Panc1 (cell line): ENCODE data around the gene NECTIN1. TPM values are rescaled to one million over a fixed set of nuclear protein-coding genes. Genes with fewer than 3 reads are reported as not detected.

ENCODE experiments used
- ATAC-seq: fragments of 200-7000 bp; cut with Tn5 transposase; 2 replicates; pipeline ENCODE4 v1.9.1; 2020; ENCODE audit warnings: mild to moderate bottlenecking, moderate library complexity
- BruUV-seq: library from RNA; stranded (reverse); fragments of 400-500 nt; replicated peaks from 2 replicates; lab custom pipeline; 2021; lab: Mats Ljungman, UMichigan
- CTCF ChIA-PET: fragments of 300-600 bp; sonication (Branson Sonifier 250); formaldehyde crosslinking; loops from one replicate; lab custom pipeline; 2022; ENCODE audit warnings: antibody characterized with exemption; lab: Charles Lee
- POLR2A ChIA-PET: fragments of 300-600 bp; sonication (Branson Sonifier 250); formaldehyde crosslinking; loops from one replicate; lab custom pipeline; 2022; ENCODE audit warnings: antibody characterized with exemption; lab: Charles Lee
- DNase-seq: peaks from one replicate; pipeline ENCODE4 v3.0.0-alpha.2; 2010; ENCODE audit warnings: low read depth, low spot score
- H3K27ac ChIP-seq: 2 replicates; pipeline ENCODE4 v1.5.1; 2011; ENCODE audit warnings: mild to moderate bottlenecking, low read length, inconsistent platforms
- H3K27me3 ChIP-seq: fragments of 200-500 bp; sonication (Bioruptor generic); 2 replicates; pipeline ENCODE4 v1.6.0; 2014; ENCODE audit warnings: low read length, inconsistent platforms; ENCODE audit not compliant: control insufficient read depth, insufficient read depth
- H3K36me3 ChIP-seq: fragments of 200-500 bp; sonication (Bioruptor generic); 2 replicates; pipeline ENCODE4 v1.5.1; 2014; ENCODE audit warnings: inconsistent platforms, mild to moderate bottlenecking, low read length, moderate library complexity; ENCODE audit not compliant: control insufficient read depth, insufficient read depth
- H3K4me1 ChIP-seq: 2 replicates; pipeline ENCODE4 v1.5.1; 2011; ENCODE audit warnings: inconsistent platforms, mild to moderate bottlenecking, low read length, moderate library complexity; ENCODE audit not compliant: control insufficient read depth, insufficient read depth
- H3K4me3 ChIP-seq, 2 experiments: 2 replicates each; pipeline ENCODE4 v1.5.1; 2011 to 2012; ENCODE audit warnings: low read depth in 2 of 2, low read length in 2 of 2, mild to moderate bottlenecking in 2 of 2, inconsistent platforms in 1 of 2, moderate library complexity in 1 of 2
- H3K9me3 ChIP-seq: fragments of 200-500 bp; sonication (Bioruptor generic); 2 replicates; pipeline ENCODE4 v1.5.1; 2014; ENCODE audit warnings: low read depth, mild to moderate bottlenecking, inconsistent platforms, low read length, moderate library complexity; ENCODE audit not compliant: control insufficient read depth, insufficient read depth
- POLR2AphosphoS5 ChIP-seq: IDR thresholded peaks from 2 replicates; pipeline ENCODE4 v1.6.1; 2012; ENCODE audit warnings: mild to moderate bottlenecking, low read depth, low read length, moderate library complexity
- SIN3A ChIP-seq: IDR thresholded peaks from 2 replicates; pipeline ENCODE4 v1.6.1; 2012; ENCODE audit warnings: low read depth, mild to moderate bottlenecking, low read length, moderate library complexity, borderline replicate concordance; ENCODE audit not compliant: insufficient read depth
- TCF7L2 ChIP-seq: IDR thresholded peaks from 2 replicates; pipeline ENCODE4 v1.6.1; 2011; ENCODE audit warnings: mild to moderate bottlenecking, low read depth, low read length, inconsistent platforms
- in situ Hi-C: cut with HindIII; loops from 2 replicates; pipeline ENCODE4 v1.10.0; 2016; ENCODE audit warnings: low sequenced_read_pairs, low pct_unique_long_range_greater_than_20kb
- intact Hi-C: fragments of 100-400 bp; cut with micrococcal nuclease; formaldehyde crosslinking; loops from one replicate; pipeline ENCODE4 v1.10.0; 2022; ENCODE audit not compliant: unreplicated experiment
- total RNA-seq: library from RNA; stranded (reverse); gene quantifications from one replicate; pipeline ENCODE4 v1.2.1, GENCODE V29; 2021; ENCODE audit not compliant: unreplicated experiment
- TF ChIP-seq, protein P1 (sequence below), 2 experiments: IDR thresholded peaks; 2 replicates each; pipeline ENCODE4 v1.6.1; 2011 to 2012; ENCODE audit warnings: low read depth in 2 of 2, control low read depth in 1 of 2, low read length in 1 of 2, mild to moderate bottlenecking in 1 of 2, moderate library complexity in 1 of 2; ENCODE audit not compliant: insufficient read depth in 1 of 2
- TF ChIP-seq, protein P2 (sequence below): fragments of 450-650 bp; IDR thresholded peaks from 2 replicates; pipeline ENCODE4 v1.5.1; 2017; ENCODE audit warnings: mild to moderate bottlenecking

NECTIN1 gene
- total RNA-seq, 1 experiment from 2014 or later = 14.6 TPM

DNA sequence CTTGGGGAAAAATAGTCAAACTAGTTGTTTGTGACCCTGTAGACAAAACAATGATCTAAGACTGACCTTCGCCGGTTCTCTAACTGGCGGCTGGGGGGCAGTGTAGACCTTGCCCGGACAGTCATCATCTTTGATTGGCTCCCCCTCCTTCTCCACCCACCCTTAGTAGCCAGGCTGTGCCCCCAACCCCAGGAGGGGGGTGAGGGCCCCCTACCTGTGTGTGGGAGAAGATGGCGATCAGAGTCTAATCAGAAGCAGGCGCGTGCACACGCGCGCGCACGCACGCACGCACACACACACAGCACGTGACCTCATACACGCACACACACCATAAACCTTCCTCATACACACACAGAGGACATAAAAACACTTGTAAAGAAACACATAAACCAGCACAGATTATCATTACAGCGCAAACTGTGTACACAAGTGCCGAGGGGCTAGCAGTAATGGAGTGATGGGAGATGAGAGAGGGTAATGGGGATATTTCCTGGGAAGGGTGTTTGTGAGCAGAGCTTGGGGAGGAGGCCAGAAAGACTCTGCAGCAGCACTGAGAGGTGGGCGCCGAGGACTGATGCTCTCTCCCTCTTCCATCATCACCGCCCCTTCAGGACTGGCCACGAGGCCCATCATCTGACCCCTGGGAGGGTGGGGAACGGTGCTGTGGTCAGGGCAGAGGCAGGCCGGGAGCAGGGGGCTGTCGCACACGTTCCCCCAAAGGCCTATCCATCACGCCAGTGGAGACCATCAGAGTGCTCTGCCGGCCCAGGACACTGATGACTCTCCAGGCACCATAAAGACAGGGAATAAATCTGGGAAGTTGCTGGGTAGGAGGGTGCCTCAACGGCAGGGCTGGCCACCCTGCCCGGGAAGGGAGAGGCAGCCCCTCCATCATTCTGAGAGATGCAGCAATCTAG lies 12.2 kb downstream of the NECTIN1 start:
- TF ChIP-seq, protein P1, sequence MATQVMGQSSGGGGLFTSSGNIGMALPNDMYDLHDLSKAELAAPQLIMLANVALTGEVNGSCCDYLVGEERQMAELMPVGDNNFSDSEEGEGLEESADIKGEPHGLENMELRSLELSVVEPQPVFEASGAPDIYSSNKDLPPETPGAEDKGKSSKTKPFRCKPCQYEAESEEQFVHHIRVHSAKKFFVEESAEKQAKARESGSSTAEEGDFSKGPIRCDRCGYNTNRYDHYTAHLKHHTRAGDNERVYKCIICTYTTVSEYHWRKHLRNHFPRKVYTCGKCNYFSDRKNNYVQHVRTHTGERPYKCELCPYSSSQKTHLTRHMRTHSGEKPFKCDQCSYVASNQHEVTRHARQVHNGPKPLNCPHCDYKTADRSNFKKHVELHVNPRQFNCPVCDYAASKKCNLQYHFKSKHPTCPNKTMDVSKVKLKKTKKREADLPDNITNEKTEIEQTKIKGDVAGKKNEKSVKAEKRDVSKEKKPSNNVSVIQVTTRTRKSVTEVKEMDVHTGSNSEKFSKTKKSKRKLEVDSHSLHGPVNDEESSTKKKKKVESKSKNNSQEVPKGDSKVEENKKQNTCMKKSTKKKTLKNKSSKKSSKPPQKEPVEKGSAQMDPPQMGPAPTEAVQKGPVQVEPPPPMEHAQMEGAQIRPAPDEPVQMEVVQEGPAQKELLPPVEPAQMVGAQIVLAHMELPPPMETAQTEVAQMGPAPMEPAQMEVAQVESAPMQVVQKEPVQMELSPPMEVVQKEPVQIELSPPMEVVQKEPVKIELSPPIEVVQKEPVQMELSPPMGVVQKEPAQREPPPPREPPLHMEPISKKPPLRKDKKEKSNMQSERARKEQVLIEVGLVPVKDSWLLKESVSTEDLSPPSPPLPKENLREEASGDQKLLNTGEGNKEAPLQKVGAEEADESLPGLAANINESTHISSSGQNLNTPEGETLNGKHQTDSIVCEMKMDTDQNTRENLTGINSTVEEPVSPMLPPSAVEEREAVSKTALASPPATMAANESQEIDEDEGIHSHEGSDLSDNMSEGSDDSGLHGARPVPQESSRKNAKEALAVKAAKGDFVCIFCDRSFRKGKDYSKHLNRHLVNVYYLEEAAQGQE (IDR thresholded peaks at IDR 0.05; ENCODE audit: insufficient read depth in 1 of 2, low read depth in 2 of 2, low read length in 1 of 2) = no peak
- TF ChIP-seq POLR2AphosphoS5 (no peak), TCF7L2 (no peak), SIN3A (no peak)
- TF ChIP-seq, protein P2, sequence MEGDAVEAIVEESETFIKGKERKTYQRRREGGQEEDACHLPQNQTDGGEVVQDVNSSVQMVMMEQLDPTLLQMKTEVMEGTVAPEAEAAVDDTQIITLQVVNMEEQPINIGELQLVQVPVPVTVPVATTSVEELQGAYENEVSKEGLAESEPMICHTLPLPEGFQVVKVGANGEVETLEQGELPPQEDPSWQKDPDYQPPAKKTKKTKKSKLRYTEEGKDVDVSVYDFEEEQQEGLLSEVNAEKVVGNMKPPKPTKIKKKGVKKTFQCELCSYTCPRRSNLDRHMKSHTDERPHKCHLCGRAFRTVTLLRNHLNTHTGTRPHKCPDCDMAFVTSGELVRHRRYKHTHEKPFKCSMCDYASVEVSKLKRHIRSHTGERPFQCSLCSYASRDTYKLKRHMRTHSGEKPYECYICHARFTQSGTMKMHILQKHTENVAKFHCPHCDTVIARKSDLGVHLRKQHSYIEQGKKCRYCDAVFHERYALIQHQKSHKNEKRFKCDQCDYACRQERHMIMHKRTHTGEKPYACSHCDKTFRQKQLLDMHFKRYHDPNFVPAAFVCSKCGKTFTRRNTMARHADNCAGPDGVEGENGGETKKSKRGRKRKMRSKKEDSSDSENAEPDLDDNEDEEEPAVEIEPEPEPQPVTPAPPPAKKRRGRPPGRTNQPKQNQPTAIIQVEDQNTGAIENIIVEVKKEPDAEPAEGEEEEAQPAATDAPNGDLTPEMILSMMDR = no peak
- in situ Hi-C loops = no loop called here
- no peak overlapping the region for H3K4me3 ChIP-seq
- ChIA-PET CTCF (interaction anchor here (0.6 kb wide), 1 partner anchor 262 kb away, joined by 8 read pairs; no protein-coding TSS in a partner anchor), POLR2A (no interaction called here)
- H3K9me3 ChIP-seq = no peaks in the 10 kb centered on the region
- H3K36me3 ChIP-seq = no peaks in the 10 kb centered on the region
- no peaks in the 10 kb centered on the region for H3K4me1 ChIP-seq
- DNase-seq (no peak), ATAC-seq (no peak)
- no peaks in the 10 kb centered on the region for H3K27me3 ChIP-seq
- no TSS peak for BruUV-seq
- intact Hi-C loops = no loop called here
- no peak overlapping the region for H3K27ac ChIP-seq

DNA sequence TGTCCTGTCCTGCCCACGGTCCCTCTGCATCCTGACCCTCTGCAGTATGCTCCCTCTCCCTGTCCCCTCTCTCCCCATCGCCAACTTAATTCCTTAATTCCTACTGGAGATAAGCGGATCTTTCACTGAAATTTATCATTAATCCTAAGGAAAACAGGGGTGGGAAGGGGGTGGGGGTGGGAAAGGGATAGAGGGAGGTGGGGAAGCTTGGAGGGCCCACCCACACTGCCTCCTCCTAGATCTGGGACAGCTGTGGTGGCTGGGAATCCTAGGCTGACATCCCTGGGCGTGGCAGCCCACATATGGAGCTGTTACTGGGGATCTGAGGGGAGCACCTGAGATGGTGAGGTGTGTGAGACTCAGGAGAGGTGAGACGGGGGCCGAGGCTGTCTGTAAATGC lies 14.4 kb downstream of the NECTIN1 start:
- ChIA-PET CTCF (no interaction called here), POLR2A (no interaction called here)
- in situ Hi-C loops = no loop called here
- Histone ChIP-seq H3K9me3 (no peaks in the 10 kb centered on the region), H3K36me3 (no peaks in the 10 kb centered on the region), H3K4me3 (no peak overlapping the region), H3K4me1 (no peaks in the 10 kb centered on the region), H3K27ac (no peak overlapping the region), H3K27me3 (no peaks in the 10 kb centered on the region)
- intact Hi-C loops = no loop called here
- ATAC-seq (no peak), DNase-seq (no peak)
- no TSS peak for BruUV-seq
- TF ChIP-seq, protein P2 = no peak
- TF ChIP-seq SIN3A (no peak), POLR2AphosphoS5 (no peak), TCF7L2 (no peak)
- TF ChIP-seq, protein P1 (IDR thresholded peaks at IDR 0.05; ENCODE audit: insufficient read depth in 1 of 2, low read depth in 2 of 2, low read length in 1 of 2) = no peak
